Right forelimb (tissue), 1 donor: ENCODE data around the gene PHEX.

Experiments used
- DNase-seq: peaks from one replicate; pipeline ENCODE4 v3.0.0-alpha.2; 2018

The PHEX gene

GRCh38 chrX:22032084-22032483 lies at the start of gene PHEX:
Gene PHEX, plus strand, starts transcription at chrX:22032325. Its CDS starts 681 bp downstream, at chrX:22033006.
- DNase-seq = no peak

- peak; percentile 63 for DNase-seq
Observed at GRCh38 chrX:21985332-21985777, 46.8 kb upstream of the PHEX start.

GRCh38 chrX:21986596-21986995 lies 45.5 kb upstream of the PHEX start:
- DNase-seq = no peak

GRCh38 chrX:21989384-21989783 lies 42.7 kb upstream of the PHEX start:
- no peak for DNase-seq

GRCh38 chrX:21990832-21991231 lies 41.3 kb upstream of the PHEX start:
- no peak for DNase-seq

GRCh38 chrX:21991504-21991903 lies 40.6 kb upstream of the PHEX start:
- no peak for DNase-seq

- DNase-seq = no peak
Observed at GRCh38 chrX:21993265-21993664, 38.9 kb upstream of the PHEX start.

GRCh38 chrX:21996872-21997455 lies 35.2 kb upstream of the PHEX start:
- no peak for DNase-seq

- no peak for DNase-seq
Observed at GRCh38 chrX:21998037-21998436, 34.1 kb upstream of the PHEX start.

GRCh38 chrX:22004866-22005265 lies 27.3 kb upstream of the PHEX start:
- DNase-seq = no peak

- DNase-seq = no peak
Observed at GRCh38 chrX:22012051-22012450, 20.1 kb upstream of the PHEX start.

- no peak for DNase-seq
Observed at GRCh38 chrX:22012931-22013330, 19.2 kb upstream of the PHEX start.

- no peak for DNase-seq
Observed at GRCh38 chrX:22015139-22015750, 16.9 kb upstream of the PHEX start.

- DNase-seq = no peak
Observed at GRCh38 chrX:22021751-22022324, 10.3 kb upstream of the PHEX start.

- DNase-seq = no peak
Observed at GRCh38 chrX:22024577-22024976, 7.5 kb upstream of the PHEX start.

GRCh38 chrX:22025751-22026150 lies 6.4 kb upstream of the PHEX start:
- no peak for DNase-seq

- DNase-seq = no peak
Observed at GRCh38 chrX:22026731-22027130, 5.4 kb upstream of the PHEX start.

GRCh38 chrX:22032506-22032905 lies 381 bp downstream of the PHEX start:
- DNase-seq = no peak

- DNase-seq = no peak
Observed at GRCh38 chrX:22033818-22034217, 1.7 kb downstream of the PHEX start.

GRCh38 chrX:22035236-22035635 lies 3.1 kb downstream of the PHEX start:
- no peak for DNase-seq

- no peak for DNase-seq
Observed at GRCh38 chrX:22037225-22037624, 5.1 kb downstream of the PHEX start.

- no peak for DNase-seq
Observed at GRCh38 chrX:22037911-22038537, 5.9 kb downstream of the PHEX start.

GRCh38 chrX:22039541-22039940 lies 7.4 kb downstream of the PHEX start:
- DNase-seq = no peak

- DNase-seq = no peak
Observed at GRCh38 chrX:22040184-22040583, 8.1 kb downstream of the PHEX start.
